HG03175 (cell line): Measurements from ENCODE around the gene RAP1GAP2.
"Not testable (repeated sequence)": the region's sequence is repeated elsewhere in the genome, so short reads cannot be mapped to it uniquely, and the experiment has no call there.

Experiments used
- ATAC-seq: cut with Tn5 transposase; IDR thresholded peaks from one replicate; pipeline ENCODE4 v1.9.1; 2021; ENCODE audit warnings: mild to moderate bottlenecking, moderate library complexity; ENCODE audit not compliant: unreplicated experiment

RAP1GAP2 gene

DNA sequence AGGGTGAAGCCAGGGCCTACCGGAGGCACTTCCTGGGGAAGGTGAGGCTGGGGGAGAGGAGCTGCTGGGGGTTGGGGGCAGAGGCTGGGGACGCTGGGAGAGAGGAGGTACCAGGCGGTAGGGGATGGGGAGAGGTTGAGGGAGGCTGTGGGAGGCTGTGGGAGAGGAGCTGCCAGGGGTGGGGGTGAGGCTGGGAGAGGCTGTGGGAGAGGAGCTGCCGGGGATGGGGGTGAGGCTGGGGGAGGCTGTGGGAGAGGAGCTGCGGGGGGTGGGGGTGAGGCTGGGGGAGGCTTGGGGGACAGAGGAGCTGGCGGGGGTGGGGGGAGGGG is 167.8 kb downstream of the RAP1GAP2 start:
- no peak for ATAC-seq

DNA sequence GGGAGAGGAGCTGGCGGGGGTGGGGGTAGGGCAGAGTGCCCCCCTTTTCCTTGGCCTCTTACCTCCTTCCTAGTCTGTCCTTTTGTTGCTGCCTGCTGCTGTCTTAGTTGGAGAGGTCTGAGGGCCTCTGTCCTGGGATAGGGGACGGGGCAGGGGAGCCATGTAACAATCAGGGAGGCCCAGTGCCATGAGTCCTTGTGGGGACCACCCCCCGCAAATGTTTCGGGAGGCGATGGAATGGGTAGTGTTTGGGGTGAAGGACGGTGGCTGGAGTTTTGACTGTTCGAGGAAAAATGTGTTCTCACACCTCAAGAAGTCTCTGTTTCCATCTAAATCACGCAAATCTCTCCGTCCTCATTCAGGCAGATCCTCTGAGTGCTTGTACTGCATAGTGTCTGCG is 168.1 kb downstream of the RAP1GAP2 start:
- ATAC-seq: no peak

GRCh38 chr17:2964831-2965230 is 168.6 kb downstream of the RAP1GAP2 start:
- no peak for ATAC-seq

- no peak for ATAC-seq
Measured at GRCh38 chr17:2965621-2966595, 169.7 kb downstream of the RAP1GAP2 start.

- no peak for ATAC-seq
Measured at GRCh38 chr17:2967515-2967914, 171.3 kb downstream of the RAP1GAP2 start.

GRCh38 chr17:2971851-2972250 is 175.6 kb downstream of the RAP1GAP2 start:
- no peak for ATAC-seq

DNA sequence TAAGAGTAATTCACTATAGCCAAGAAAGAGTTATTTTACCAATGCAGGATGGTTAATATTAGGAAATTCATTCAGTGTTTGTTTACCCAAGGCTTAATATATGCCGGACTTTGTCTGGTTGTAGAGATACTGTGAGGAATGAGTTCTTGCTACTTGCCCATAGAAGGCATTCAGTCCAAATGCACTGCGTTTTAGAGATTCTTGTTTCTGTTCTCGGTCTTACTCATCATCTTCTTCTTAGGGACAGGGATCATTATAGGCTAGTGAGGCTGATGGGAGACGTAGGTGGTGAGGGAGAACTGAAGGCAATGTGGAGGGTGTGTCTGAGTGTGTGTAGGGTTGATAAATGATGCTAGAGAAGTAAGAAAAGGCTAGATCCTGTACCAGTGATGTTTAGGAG is 176.5 kb downstream of the RAP1GAP2 start:
- no peak for ATAC-seq

- no peak for ATAC-seq
Measured at GRCh38 chr17:2974347-2974746, 178.1 kb downstream of the RAP1GAP2 start.

GRCh38 chr17:2975469-2975958 is 179.3 kb downstream of the RAP1GAP2 start:
- ATAC-seq: no peak

- no peak for ATAC-seq
Measured at GRCh38 chr17:2977157-2977556, 180.9 kb downstream of the RAP1GAP2 start.

- ATAC-seq: no peak
Measured at GRCh38 chr17:2978116-2978515, 181.9 kb downstream of the RAP1GAP2 start.

DNA sequence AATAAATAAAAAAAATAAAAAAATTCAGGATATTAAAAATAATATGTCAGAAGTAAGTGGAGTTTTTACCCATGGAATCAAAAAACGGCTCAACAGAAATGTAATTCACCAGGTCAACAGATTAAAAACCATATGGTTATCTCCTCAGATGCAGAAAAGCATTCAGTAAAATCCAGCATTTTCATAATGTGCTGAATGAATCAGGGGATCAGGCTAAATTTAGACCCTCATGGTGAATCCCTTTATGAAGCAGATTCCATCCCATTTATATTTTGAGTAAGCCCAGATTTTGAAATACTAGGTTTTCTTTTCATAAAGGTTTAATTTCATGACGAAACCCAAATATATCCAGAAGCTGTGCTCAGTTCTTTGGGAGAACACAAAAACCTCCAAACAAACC is 182.8 kb downstream of the RAP1GAP2 start:
- ATAC-seq: no peak

DNA sequence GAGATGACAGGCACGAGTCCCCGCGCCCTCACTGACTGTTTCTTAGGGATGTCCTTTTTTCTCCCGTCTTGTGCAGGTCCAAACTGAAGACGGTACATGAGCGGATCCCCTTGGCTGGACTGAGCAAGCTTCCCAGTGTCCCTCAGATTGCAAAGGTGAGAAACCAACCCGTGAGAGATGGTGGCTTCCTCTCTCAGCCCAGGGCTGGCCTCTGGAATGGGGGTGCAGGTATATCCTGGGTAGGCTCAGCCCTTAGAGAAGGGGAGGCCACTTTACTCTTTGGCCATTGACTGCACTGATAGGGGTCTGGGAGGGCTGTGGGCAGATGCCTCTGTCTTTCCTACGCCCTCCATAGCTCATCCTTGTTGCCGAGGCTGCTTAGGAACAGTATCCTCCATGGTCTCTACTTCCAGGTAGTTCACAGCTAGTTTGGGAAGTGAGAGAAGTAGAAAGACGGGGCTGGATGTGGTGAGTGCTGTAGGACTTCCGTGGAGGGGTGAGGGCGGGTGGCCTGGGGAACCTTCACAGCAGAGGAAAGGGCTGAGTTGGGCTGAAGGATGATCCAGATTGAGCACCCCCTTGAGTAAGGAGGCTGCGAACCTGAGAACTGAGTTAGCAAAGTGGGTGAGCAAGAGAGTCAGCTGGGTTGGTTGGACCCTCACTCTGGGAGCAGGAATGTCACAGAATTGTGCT is 184.1 kb downstream of the RAP1GAP2 start:
- ATAC-seq: no peak

GRCh38 chr17:2980904-2981246 is 184.6 kb downstream of the RAP1GAP2 start:
- ATAC-seq: no peak

DNA sequence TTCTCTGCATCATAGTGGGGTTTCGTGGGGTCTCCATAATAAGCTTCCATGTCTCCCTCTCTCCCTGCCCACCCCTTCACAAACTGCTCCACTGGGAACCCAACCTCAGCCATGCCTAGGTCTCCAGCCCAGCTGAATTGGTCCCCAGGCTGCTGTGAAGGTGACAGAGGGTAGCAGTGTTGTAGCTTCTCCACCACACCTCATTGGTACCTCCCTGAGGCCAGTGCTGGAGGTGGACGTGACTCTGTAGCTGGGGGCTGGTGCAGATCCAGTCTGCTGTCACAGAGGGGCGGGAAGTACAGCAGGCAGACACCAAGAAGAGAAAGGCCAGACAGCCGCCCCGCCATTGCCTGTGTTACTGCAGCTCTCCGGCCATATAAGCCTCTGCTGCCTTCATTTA is 185.1 kb downstream of the RAP1GAP2 start:
- ATAC-seq: no peak

GRCh38 chr17:2982854-2983253 is 186.6 kb downstream of the RAP1GAP2 start:
- ATAC-seq: no peak

GRCh38 chr17:2983255-2983654 is 187.0 kb downstream of the RAP1GAP2 start:
- ATAC-seq: no peak

DNA sequence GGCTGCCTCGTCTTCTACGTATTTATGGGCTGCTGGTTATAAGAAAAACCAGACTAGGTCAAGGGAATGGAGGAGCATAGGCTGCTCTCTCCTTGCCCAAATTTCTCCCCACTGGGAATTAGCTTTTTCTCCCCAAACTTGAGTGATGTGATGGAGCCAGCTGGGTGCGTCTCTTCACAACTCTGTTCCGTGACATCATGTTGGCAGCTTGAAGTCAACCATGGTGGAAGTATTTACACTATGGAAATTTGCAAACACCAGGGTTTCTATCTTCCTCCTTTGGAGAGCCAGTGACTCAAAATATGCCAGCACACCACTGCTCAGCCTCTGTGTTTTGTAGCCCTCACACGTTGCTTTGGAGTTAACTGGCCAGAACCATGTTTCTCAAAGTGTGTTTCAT is 189.1 kb downstream of the RAP1GAP2 start:
- no peak for ATAC-seq

DNA sequence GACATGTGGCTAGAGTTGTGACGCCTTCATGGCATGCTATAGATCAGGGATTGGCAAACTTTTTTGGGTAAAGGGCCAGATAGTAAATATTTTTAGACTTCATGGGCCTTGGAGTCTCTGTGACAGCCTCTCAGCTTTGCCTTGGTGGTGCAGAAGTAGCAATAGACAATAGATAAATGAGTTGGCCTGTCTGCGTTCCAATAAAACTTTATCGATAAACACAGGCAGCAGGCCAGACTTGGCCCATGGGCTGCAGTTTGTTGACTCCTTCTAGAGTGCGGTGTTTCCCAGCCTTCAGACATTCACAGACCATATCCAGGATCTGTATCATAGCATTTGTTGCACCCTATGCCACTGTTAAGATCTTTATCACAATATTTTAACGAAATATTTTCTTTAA is 190.7 kb downstream of the RAP1GAP2 start:
- ATAC-seq: no peak

- ATAC-seq: not testable (repeated sequence)
Measured at GRCh38 chr17:2989396-2989795, 193.2 kb downstream of the RAP1GAP2 start.

DNA sequence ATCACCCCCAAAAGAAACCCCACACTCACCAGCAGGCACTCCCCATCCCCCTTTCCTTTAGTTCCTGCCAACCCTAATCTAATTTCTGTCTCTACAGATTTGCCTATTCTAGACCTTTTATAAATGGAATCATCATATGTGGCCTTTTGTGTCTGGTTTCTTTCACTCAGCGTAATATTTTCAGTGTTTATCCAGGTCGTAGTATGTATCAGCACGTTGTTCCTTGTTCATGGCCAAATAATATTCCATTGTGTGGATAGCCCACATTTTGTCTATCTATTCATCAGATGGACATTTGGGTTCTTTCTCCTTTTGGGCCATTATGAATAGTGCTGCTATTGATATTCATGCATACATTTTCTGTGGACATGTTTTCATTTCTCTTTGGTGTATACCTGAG is 193.6 kb downstream of the RAP1GAP2 start:
- ATAC-seq: no peak

- ATAC-seq: no peak
Measured at GRCh38 chr17:2990396-2990795, 194.2 kb downstream of the RAP1GAP2 start.
